GM11168 (cell line): ENCODE results near the gene ISCU.

Source experiments
- in situ Hi-C: fragments of 300-500 bp; cut with MboI; formaldehyde crosslinking; loops from one replicate; pipeline ENCODE4 v1.12.0; 2022; ENCODE audit warnings: low sequenced_read_pairs; ENCODE audit not compliant: unreplicated experiment

The ISCU gene

GRCh38 chr12:108616359-108616758 is 54.0 kb downstream of the ISCU start:
- in situ Hi-C loops = loop anchor here (5.0 kb wide), 1 partner anchor 49 kb away; no protein-coding TSS in a partner anchor

- in situ Hi-C loops = loop anchor here (5.0 kb wide), 1 partner anchor 50 kb away; no protein-coding TSS in a partner anchor
Observed at GRCh38 chr12:108616941-108617858, 54.8 kb downstream of the ISCU start.

- in situ Hi-C loops = loop anchor here (5.0 kb wide), 1 partner anchor 51 kb away; no protein-coding TSS in a partner anchor
Observed at GRCh38 chr12:108618079-108618952, 55.9 kb downstream of the ISCU start.

- in situ Hi-C loops = loop anchor here (5.0 kb wide), 1 partner anchor 52 kb away; no protein-coding TSS in a partner anchor
Observed at GRCh38 chr12:108618953-108619274, 56.5 kb downstream of the ISCU start.
